ENCODE measurements around the gene ANKRD18B. TPM values are rescaled to one million over a fixed set of nuclear protein-coding genes. Genes with fewer than 3 reads are reported as not detected.

ANKRD18B gene
- total and polyA plus RNA-seq, 9 of the 15 experiments (the other 6 are each of a cell fraction or from before 2014, with no cell fraction given), result 0.43 to 12.6 (median 1.8) TPM

DNA sequence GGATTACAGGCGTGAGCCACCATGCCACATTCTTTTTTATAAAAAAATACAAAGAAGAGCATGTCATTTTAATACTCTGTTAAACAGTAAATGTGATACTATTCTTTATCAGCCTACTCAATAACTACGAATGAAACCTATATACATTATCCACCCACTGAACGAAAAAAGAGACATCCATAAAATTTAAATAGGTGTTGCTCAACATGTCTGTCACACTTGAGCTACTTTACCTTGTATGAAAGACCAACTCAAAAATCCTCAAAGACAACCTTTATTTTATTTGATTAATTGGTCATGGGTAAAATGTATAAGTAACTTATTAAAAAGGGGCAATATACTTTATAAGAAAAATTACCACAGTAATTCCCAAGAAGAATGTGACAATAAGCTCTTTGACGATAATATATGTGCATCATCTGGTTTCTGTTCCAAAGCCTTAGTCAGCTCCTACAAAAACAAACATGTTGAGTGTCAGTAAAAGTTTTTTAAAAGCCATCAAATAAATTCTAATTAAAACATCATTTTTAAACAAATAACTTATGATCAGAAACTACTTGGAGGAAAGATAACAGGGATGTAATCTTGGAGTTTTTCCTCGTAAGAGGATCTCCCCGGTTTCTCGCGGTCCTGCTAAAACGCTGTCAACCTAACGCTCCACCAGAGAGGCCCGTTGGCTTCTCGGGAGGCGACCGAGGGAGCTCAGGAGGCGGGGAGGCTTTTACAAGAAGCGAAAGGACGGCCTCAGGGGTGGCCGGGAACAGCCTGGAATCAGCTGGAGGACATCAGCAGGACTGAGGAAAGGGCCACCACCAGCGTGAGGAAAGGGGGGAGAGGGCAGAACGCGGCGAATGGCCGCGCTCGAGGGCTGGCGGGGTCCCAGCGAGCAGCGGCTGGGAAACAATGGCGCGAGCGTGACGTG is 13.5 kb upstream of the ANKRD18B start (continued):
- TF ChIP-seq, protein P1, sequence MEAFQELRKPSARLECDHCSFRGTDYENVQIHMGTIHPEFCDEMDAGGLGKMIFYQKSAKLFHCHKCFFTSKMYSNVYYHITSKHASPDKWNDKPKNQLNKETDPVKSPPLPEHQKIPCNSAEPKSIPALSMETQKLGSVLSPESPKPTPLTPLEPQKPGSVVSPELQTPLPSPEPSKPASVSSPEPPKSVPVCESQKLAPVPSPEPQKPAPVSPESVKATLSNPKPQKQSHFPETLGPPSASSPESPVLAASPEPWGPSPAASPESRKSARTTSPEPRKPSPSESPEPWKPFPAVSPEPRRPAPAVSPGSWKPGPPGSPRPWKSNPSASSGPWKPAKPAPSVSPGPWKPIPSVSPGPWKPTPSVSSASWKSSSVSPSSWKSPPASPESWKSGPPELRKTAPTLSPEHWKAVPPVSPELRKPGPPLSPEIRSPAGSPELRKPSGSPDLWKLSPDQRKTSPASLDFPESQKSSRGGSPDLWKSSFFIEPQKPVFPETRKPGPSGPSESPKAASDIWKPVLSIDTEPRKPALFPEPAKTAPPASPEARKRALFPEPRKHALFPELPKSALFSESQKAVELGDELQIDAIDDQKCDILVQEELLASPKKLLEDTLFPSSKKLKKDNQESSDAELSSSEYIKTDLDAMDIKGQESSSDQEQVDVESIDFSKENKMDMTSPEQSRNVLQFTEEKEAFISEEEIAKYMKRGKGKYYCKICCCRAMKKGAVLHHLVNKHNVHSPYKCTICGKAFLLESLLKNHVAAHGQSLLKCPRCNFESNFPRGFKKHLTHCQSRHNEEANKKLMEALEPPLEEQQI (IDR thresholded peaks at IDR 0.05), result no peak
- TF ChIP-seq SMARCA4 (IDR thresholded peaks at IDR 0.05) (no peak), KDM5B (IDR thresholded peaks at IDR 0.05; ENCODE audit: insufficient replicate concordance, low read depth, low read length) (peak; percentile 90), JUND (IDR thresholded peaks at IDR 0.05; ENCODE audit: borderline replicate concordance, low read depth, low read length) (no peak), JUND (tag; IDR thresholded peaks at IDR 0.05; ENCODE audit: borderline replicate concordance, low read depth, low read length) (no peak), ZEB2 (IDR thresholded peaks at IDR 0.05) (no peak), NRF1 (conservative IDR thresholded peaks at IDR 0.05 in 1 of 2, IDR thresholded peaks at IDR 0.05 in 1 of 2) (peak in 1 of 2 experiments; percentile 20; a peak in 2 of 4 replicates), ZNF274 (IDR thresholded peaks at IDR 0.05; ENCODE audit: borderline replicate concordance, low read depth, low read length) (no peak), NONO (IDR thresholded peaks at IDR 0.05; ENCODE audit: low read depth in 2 of 2, low read length in 1 of 2) (0 out of 4 replicates have a peak, but pooled peaks of 1 of the 2 experiments have one; percentile 24), TCFL5 (CRISPR knock-in tag; conservative IDR thresholded peaks at IDR 0.05) (no peak), PHB (CRISPR knock-in tag; IDR thresholded peaks at IDR 0.05) (no peak), ZNF23 (CRISPR knock-in tag; IDR thresholded peaks at IDR 0.05) (no peak), POLR2G (IDR thresholded peaks at IDR 0.05; ENCODE audit: low read depth, low read length) (peak; percentile 93), ZNF507 (tag; conservative IDR thresholded peaks at IDR 0.05) (no peak), PHTF2 (CRISPR knock-in tag; IDR thresholded peaks at IDR 0.05) (no peak), RB1 (IDR thresholded peaks at IDR 0.05; ENCODE audit: low read depth) (peak; percentile 43; the same call in 1 of the 2 replicates), ZZZ3 (IDR thresholded peaks at IDR 0.05) (no peak), ZC3H4 (CRISPR knock-in tag; IDR thresholded peaks at IDR 0.05; ENCODE audit: borderline replicate concordance) (no peak)
- TF ChIP-seq, protein P2, sequence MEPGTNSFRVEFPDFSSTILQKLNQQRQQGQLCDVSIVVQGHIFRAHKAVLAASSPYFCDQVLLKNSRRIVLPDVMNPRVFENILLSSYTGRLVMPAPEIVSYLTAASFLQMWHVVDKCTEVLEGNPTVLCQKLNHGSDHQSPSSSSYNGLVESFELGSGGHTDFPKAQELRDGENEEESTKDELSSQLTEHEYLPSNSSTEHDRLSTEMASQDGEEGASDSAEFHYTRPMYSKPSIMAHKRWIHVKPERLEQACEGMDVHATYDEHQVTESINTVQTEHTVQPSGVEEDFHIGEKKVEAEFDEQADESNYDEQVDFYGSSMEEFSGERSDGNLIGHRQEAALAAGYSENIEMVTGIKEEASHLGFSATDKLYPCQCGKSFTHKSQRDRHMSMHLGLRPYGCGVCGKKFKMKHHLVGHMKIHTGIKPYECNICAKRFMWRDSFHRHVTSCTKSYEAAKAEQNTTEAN (CRISPR knock-in tag; IDR thresholded peaks at IDR 0.05), result no peak
